Smooth muscle cell (in vitro differentiated cells): ENCODE data around the gene UBE2G2. TPM values are rescaled to one million over a fixed set of nuclear protein-coding genes. Genes with fewer than 3 reads are reported as not detected.

Source experiments
- DNase-seq: peaks from one replicate; lab custom pipeline; 2025; ENCODE audit not compliant: unreplicated experiment; lab: John Stamatoyannopoulos, UW
- H2AFZ ChIP-seq: fragments of 200-600 bp; sonication (generic); 2 replicates; pipeline ENCODE4 v1.6.0; 2016; ENCODE audit warnings: antibody characterized with exemption, low read depth, mild to moderate bottlenecking
- H3F3A ChIP-seq: fragments of 200-600 bp; sonication (generic); 2 replicates; pipeline ENCODE4 v1.6.0; 2017; ENCODE audit warnings: antibody characterized with exemption, low read depth
- H3K27ac ChIP-seq: fragments of 200-600 bp; sonication (generic); 2 replicates; pipeline ENCODE4 v1.5.1; 2016; ENCODE audit warnings: low read depth, mild to moderate bottlenecking
- H3K27me3 ChIP-seq: fragments of 200-600 bp; sonication (generic); 2 replicates; pipeline ENCODE4 v1.6.1; 2016; ENCODE audit warnings: low read depth, mild to moderate bottlenecking
- H3K36me3 ChIP-seq: fragments of 200-600 bp; sonication (generic); 2 replicates; pipeline ENCODE4 v1.5.1; 2016; ENCODE audit warnings: low read depth
- H3K4me1 ChIP-seq: fragments of 200-600 bp; sonication (generic); 2 replicates; pipeline ENCODE4 v1.5.1; 2016; ENCODE audit warnings: low read depth
- H3K4me2 ChIP-seq: fragments of 200-600 bp; sonication (generic); 2 replicates; pipeline ENCODE4 v1.6.0; 2016; ENCODE audit warnings: mild to moderate bottlenecking
- H3K4me3 ChIP-seq: fragments of 200-600 bp; sonication (generic); 2 replicates; pipeline ENCODE4 v1.5.1; 2016; ENCODE audit warnings: mild to moderate bottlenecking
- H3K79me2 ChIP-seq: fragments of 200-600 bp; sonication (generic); 2 replicates; pipeline ENCODE4 v1.6.0; 2016; ENCODE audit warnings: low read depth, mild to moderate bottlenecking
- H3K9ac ChIP-seq: fragments of 200-600 bp; sonication (generic); 2 replicates; pipeline ENCODE4 v1.6.0; 2016; ENCODE audit warnings: low read depth
- H3K9me3 ChIP-seq: fragments of 200-600 bp; sonication (generic); replicated peaks from 2 replicates; pipeline ENCODE4 v1.5.1; 2016; ENCODE audit warnings: low read depth
- H4K20me1 ChIP-seq: fragments of 200-600 bp; sonication (generic); 2 replicates; pipeline ENCODE4 v1.6.0; 2016; ENCODE audit warnings: low read depth
- CTCF ChIP-seq: fragments of 200-600 bp; sonication (generic); IDR thresholded peaks from 2 replicates; pipeline ENCODE4 v1.5.1; 2017; ENCODE audit warnings: borderline replicate concordance, mild to moderate bottlenecking, antibody characterized with exemption; ENCODE audit not compliant: insufficient read depth, poor library complexity, severe bottlenecking
- WGBS: methylation state at CpG from one replicate; pipeline ENCODE4 v1.1.7; 2016; ENCODE audit warnings: low lambda C conversion rate; 5-methylcytosine and 5-hydroxymethylcytosine counted together
- polyA plus RNA-seq: library from polyadenylated mRNA; unstranded; fragments of >200 nt; fragmentation: Nextera tagmentation; extraction: Ambion mirVana; gene quantifications from 2 replicates; pipeline ENCODE4 v1.2.1, GENCODE V29; 2016
- total RNA-seq: library from RNA; depleted of rRNA; stranded (reverse); fragments of >200 nt; gene quantifications from 2 replicates; pipeline ENCODE4 v1.2.3, GENCODE V29; 2014

Gene UBE2G2
- total and polyA plus RNA-seq, 2 experiments from 2014 or later, result 33.1 to 34.1 TPM

GRCh38 chr21:44748621-44749020 lies 53.0 kb downstream of the UBE2G2 start:
- H3K9ac ChIP-seq, result no peak overlapping the region
- no peak for DNase-seq
- H3K9me3 ChIP-seq, result no peaks in the 10 kb centered on the region
- no peaks in the 10 kb centered on the region for H3K36me3 ChIP-seq
- H2AFZ ChIP-seq, result no peak overlapping the region
- H3K79me2 ChIP-seq, result no peaks in the 10 kb centered on the region
- peaks cover 10% of the 10 kb centered on the region for H3K27me3 ChIP-seq
- H3F3A ChIP-seq, result no peaks in the 10 kb centered on the region
- no peak for TF ChIP-seq CTCF
- peak overlapping the region; percentile 32 for H3K4me2 ChIP-seq
- 20% methylated on average over 16 of the region's 16 CpGs for WGBS
- no peaks in the 10 kb centered on the region for H4K20me1 ChIP-seq
- H3K4me3 ChIP-seq, result no peak overlapping the region
- H3K27ac ChIP-seq, result no peak overlapping the region
- peaks cover 7% of the 10 kb centered on the region for H3K4me1 ChIP-seq

- Histone ChIP-seq H3F3A (no peaks in the 10 kb centered on the region), H3K79me2 (no peaks in the 10 kb centered on the region), H3K4me1 (no peaks in the 10 kb centered on the region), H3K9me3 (peaks cover 4% of the 10 kb centered on the region), H3K27me3 (no peaks in the 10 kb centered on the region), H4K20me1 (no peaks in the 10 kb centered on the region), H3K27ac (no peak overlapping the region), H3K36me3 (no peaks in the 10 kb centered on the region), H3K4me3 (no peak overlapping the region), H2AFZ (no peak overlapping the region), H3K4me2 (no peak overlapping the region), H3K9ac (no peak overlapping the region)
- no peak for DNase-seq
- 91% methylated on average over 1 of the region's 1 CpG for WGBS
- peak; percentile 11 for TF ChIP-seq CTCF
Measured at GRCh38 chr21:44742418-44743153, 59.0 kb downstream of the UBE2G2 start.

- H2AFZ ChIP-seq, result no peak overlapping the region
- H3K4me1 ChIP-seq, result no peaks in the 10 kb centered on the region
- no peaks in the 10 kb centered on the region for H3K27me3 ChIP-seq
- no peak for DNase-seq
- H3K9me3 ChIP-seq, result peaks cover 4% of the 10 kb centered on the region
- H3K9ac ChIP-seq, result no peak overlapping the region
- no peaks in the 10 kb centered on the region for H3K36me3 ChIP-seq
- TF ChIP-seq CTCF, result no peak
- H3F3A ChIP-seq, result no peaks in the 10 kb centered on the region
- no peaks in the 10 kb centered on the region for H3K79me2 ChIP-seq
- WGBS, result 93% methylated on average over 3 of the region's 3 CpGs
- H3K27ac ChIP-seq, result no peak overlapping the region
- no peak overlapping the region for H3K4me2 ChIP-seq
- no peak overlapping the region for H3K4me3 ChIP-seq
- H4K20me1 ChIP-seq, result no peaks in the 10 kb centered on the region
Measured at GRCh38 chr21:44741921-44742320, 59.7 kb downstream of the UBE2G2 start.

- H3K36me3 ChIP-seq, result no peaks in the 10 kb centered on the region
- H3K4me3 ChIP-seq, result no peak overlapping the region
- H3F3A ChIP-seq, result no peaks in the 10 kb centered on the region
- no peaks in the 10 kb centered on the region for H3K27me3 ChIP-seq
- peaks cover 4% of the 10 kb centered on the region for H3K9me3 ChIP-seq
- TF ChIP-seq CTCF, result no peak
- H3K27ac ChIP-seq, result no peak overlapping the region
- WGBS, result 95% methylated on average over 7 of the region's 7 CpGs
- H2AFZ ChIP-seq, result no peak overlapping the region
- H3K79me2 ChIP-seq, result no peaks in the 10 kb centered on the region
- DNase-seq, result no peak
- H3K4me1 ChIP-seq, result no peaks in the 10 kb centered on the region
- H4K20me1 ChIP-seq, result no peaks in the 10 kb centered on the region
- no peak overlapping the region for H3K4me2 ChIP-seq
- H3K9ac ChIP-seq, result no peak overlapping the region
Measured at GRCh38 chr21:44740742-44741141, 60.9 kb downstream of the UBE2G2 start.
